HG03095 (cell line): ENCODE data around the gene ABHD10.

Source experiments
- ATAC-seq: cut with Tn5 transposase; IDR thresholded peaks from one replicate; pipeline ENCODE4 v1.9.1; 2021; ENCODE audit warnings: moderate library complexity; ENCODE audit not compliant: unreplicated experiment

The ABHD10 gene

GRCh38 chr3:112000367-112000771, 21.5 kb downstream of the ABHD10 start:
- no peak for ATAC-seq

- ATAC-seq: no peak
Measured at GRCh38 chr3:112000966-112001365, 22.1 kb downstream of the ABHD10 start.

GRCh38 chr3:112001526-112001925, 22.7 kb downstream of the ABHD10 start:
- ATAC-seq: no peak

- ATAC-seq: no peak
Measured at GRCh38 chr3:112002096-112002971, 23.5 kb downstream of the ABHD10 start.

- ATAC-seq: no peak
Measured at GRCh38 chr3:112003321-112004080, 24.7 kb downstream of the ABHD10 start.

GRCh38 chr3:112004187-112004586, 25.4 kb downstream of the ABHD10 start:
- no peak for ATAC-seq

- ATAC-seq: no peak
Measured at GRCh38 chr3:112004669-112005068, 25.8 kb downstream of the ABHD10 start.

- ATAC-seq: no peak
Measured at GRCh38 chr3:112005091-112005672, 26.4 kb downstream of the ABHD10 start.

- no peak for ATAC-seq
Measured at GRCh38 chr3:112007633-112008032, 28.8 kb downstream of the ABHD10 start.

GRCh38 chr3:112009670-112010069, 30.8 kb downstream of the ABHD10 start:
- no peak for ATAC-seq

- no peak for ATAC-seq
Measured at GRCh38 chr3:112010636-112011035, 31.8 kb downstream of the ABHD10 start.

GRCh38 chr3:112011376-112011940, 32.6 kb downstream of the ABHD10 start:
- ATAC-seq: no peak

GRCh38 chr3:112012205-112012992, 33.6 kb downstream of the ABHD10 start:
- ATAC-seq: no peak

GRCh38 chr3:112013058-112013783, 34.4 kb downstream of the ABHD10 start:
- ATAC-seq: peak; percentile 83

GRCh38 chr3:112013784-112014143, 34.9 kb downstream of the ABHD10 start:
- peak; percentile 26 for ATAC-seq

- no peak for ATAC-seq
Measured at GRCh38 chr3:112017091-112017490, 38.3 kb downstream of the ABHD10 start.

GRCh38 chr3:112018712-112019111, 39.9 kb downstream of the ABHD10 start:
- ATAC-seq: no peak

- ATAC-seq: no peak
Measured at GRCh38 chr3:112019716-112020115, 40.9 kb downstream of the ABHD10 start.

- ATAC-seq: no peak
Measured at GRCh38 chr3:112020674-112021085, 41.9 kb downstream of the ABHD10 start.

- no peak for ATAC-seq
Measured at GRCh38 chr3:112027142-112027541, 48.3 kb downstream of the ABHD10 start.
